GM21786 (cell line): ENCODE measurements around the gene PTBP1.
"Not testable (repeated sequence)": the region's sequence is repeated elsewhere in the genome, so short reads cannot be mapped to it uniquely, and the experiment has no call there.

ENCODE experiments used
- ATAC-seq: cut with Tn5 transposase; IDR thresholded peaks from one replicate; pipeline ENCODE4 v1.9.1; 2021; ENCODE audit not compliant: unreplicated experiment

Gene PTBP1

GRCh38 chr19:807627-808422 is 10.6 kb downstream of the PTBP1 start:
- ATAC-seq = no peak

- ATAC-seq = no peak
Measured at GRCh38 chr19:808423-808775, 11.1 kb downstream of the PTBP1 start.

- no peak for ATAC-seq
Measured at GRCh38 chr19:810077-810855, 13.0 kb downstream of the PTBP1 start.

- no peak for ATAC-seq
Measured at GRCh38 chr19:810883-811489, 13.7 kb downstream of the PTBP1 start.

GRCh38 chr19:811506-812048 is 14.3 kb downstream of the PTBP1 start:
- ATAC-seq = no peak

GRCh38 chr19:812049-812746 is 14.9 kb downstream of the PTBP1 start:
- ATAC-seq = no peak

GRCh38 chr19:812747-813218 is 15.5 kb downstream of the PTBP1 start:
- ATAC-seq = no peak

- no peak for ATAC-seq
Measured at GRCh38 chr19:813219-814151, 16.2 kb downstream of the PTBP1 start.

GRCh38 chr19:814152-815078 is 17.2 kb downstream of the PTBP1 start:
- ATAC-seq = no peak

- no peak for ATAC-seq
Measured at GRCh38 chr19:815079-815774, 18.0 kb downstream of the PTBP1 start.

- no peak for ATAC-seq
Measured at GRCh38 chr19:815775-816499, 18.7 kb downstream of the PTBP1 start.

- no peak for ATAC-seq
Measured at GRCh38 chr19:816500-816857, 19.2 kb downstream of the PTBP1 start.

- not testable (repeated sequence) for ATAC-seq
Measured at GRCh38 chr19:820212-820611, 23.0 kb downstream of the PTBP1 start.

GRCh38 chr19:821231-821824 is 24.1 kb downstream of the PTBP1 start:
- ATAC-seq = no peak

GRCh38 chr19:821825-822503 is 24.7 kb downstream of the PTBP1 start, which contains the start of gene PLPPR3:
TSS of gene PLPPR3 (minus strand) at chr19:821955. CDS start at chr19:821559, 396 bp downstream.
- ATAC-seq = no peak

- ATAC-seq = no peak
Measured at GRCh38 chr19:823565-824121, 26.4 kb downstream of the PTBP1 start.
